IPS DF 4.7 (cell line): ENCODE data around the gene MEIS1.

Experiments
- DNase-seq: peaks from one replicate; pipeline ENCODE4 v3.0.0-alpha.2; 2013; ENCODE audit warnings: low spot score; ENCODE audit errors: extremely low read depth

MEIS1 gene

GRCh38 chr2:66580166-66581049 is 145.5 kb downstream of the MEIS1 start:
- no peak for DNase-seq

GRCh38 chr2:66581339-66582103 is 146.6 kb downstream of the MEIS1 start:
- no peak for DNase-seq

GRCh38 chr2:66582104-66582986 is 147.4 kb downstream of the MEIS1 start:
- no peak for DNase-seq

- DNase-seq = no peak
Observed at GRCh38 chr2:66582987-66583880, 148.3 kb downstream of the MEIS1 start.

GRCh38 chr2:66583881-66584280 is 149.0 kb downstream of the MEIS1 start:
- DNase-seq = no peak

GRCh38 chr2:66585587-66585986 is 150.7 kb downstream of the MEIS1 start:
- DNase-seq = no peak

- DNase-seq = no peak
Observed at GRCh38 chr2:66587216-66587615, 152.3 kb downstream of the MEIS1 start.

GRCh38 chr2:66594001-66594400 is 159.1 kb downstream of the MEIS1 start:
- no peak for DNase-seq

GRCh38 chr2:66595556-66595955 is 160.6 kb downstream of the MEIS1 start:
- no peak for DNase-seq

- DNase-seq = no peak
Observed at GRCh38 chr2:66596256-66596655, 161.3 kb downstream of the MEIS1 start.

GRCh38 chr2:66601624-66602023 is 166.7 kb downstream of the MEIS1 start:
- no peak for DNase-seq

- DNase-seq = no peak
Observed at GRCh38 chr2:66602341-66602740, 167.4 kb downstream of the MEIS1 start.

GRCh38 chr2:66604326-66604725 is 169.4 kb downstream of the MEIS1 start:
- DNase-seq = no peak

GRCh38 chr2:66604976-66605375 is 170.1 kb downstream of the MEIS1 start:
- DNase-seq = no peak

- DNase-seq = no peak
Observed at GRCh38 chr2:66607152-66607551, 172.2 kb downstream of the MEIS1 start.
